ENCODE data around the gene MCC. TPM values are rescaled to one million over a fixed set of nuclear protein-coding genes. Genes with fewer than 3 reads are reported as not detected.
A peak's percentile ranks its signal among the peaks of the same experiment; 100 is the strongest.

The MCC gene
- total RNA-seq, 1 donor from 2014 or later: 46.1 TPM

DNA sequence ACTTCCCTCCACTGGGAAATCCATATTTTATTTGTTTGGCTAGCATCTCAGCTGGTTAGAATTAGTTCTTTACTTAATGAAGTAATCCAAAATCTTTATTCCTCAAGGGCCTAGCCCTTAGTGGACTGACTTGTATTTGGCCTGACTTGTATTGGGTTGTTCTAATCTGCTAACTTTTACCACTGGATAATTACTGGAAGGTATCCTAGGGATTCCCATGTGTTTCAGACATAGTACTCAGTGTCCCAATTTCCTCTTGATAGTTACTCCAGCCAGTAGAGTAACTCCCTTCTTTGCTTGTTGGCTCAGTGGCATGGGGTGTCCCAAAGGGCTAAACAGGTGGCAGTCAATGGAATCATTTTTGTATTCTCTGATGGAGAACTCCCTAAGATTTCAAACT, 355.7 kb downstream of the MCC start:
- no peak for DNase-seq
- Mint-ChIP-seq H3K4me1 (ENCODE audit: low read depth, unreplicated experiment) (peaks cover 25% of the 10 kb centered on the region), H3K36me3 (ENCODE audit: unreplicated experiment) (peaks cover 19% of the 10 kb centered on the region), H3K27ac (ENCODE audit: unreplicated experiment) (no peak overlapping the region), H3K27me3 (ENCODE audit: unreplicated experiment) (peaks cover 12% of the 10 kb centered on the region), H3K9me3 (ENCODE audit: unreplicated experiment) (peaks cover 17% of the 10 kb centered on the region), H3K4me3 (ENCODE audit: unreplicated experiment) (no peak overlapping the region)
- TF ChIP-seq, protein P1, sequence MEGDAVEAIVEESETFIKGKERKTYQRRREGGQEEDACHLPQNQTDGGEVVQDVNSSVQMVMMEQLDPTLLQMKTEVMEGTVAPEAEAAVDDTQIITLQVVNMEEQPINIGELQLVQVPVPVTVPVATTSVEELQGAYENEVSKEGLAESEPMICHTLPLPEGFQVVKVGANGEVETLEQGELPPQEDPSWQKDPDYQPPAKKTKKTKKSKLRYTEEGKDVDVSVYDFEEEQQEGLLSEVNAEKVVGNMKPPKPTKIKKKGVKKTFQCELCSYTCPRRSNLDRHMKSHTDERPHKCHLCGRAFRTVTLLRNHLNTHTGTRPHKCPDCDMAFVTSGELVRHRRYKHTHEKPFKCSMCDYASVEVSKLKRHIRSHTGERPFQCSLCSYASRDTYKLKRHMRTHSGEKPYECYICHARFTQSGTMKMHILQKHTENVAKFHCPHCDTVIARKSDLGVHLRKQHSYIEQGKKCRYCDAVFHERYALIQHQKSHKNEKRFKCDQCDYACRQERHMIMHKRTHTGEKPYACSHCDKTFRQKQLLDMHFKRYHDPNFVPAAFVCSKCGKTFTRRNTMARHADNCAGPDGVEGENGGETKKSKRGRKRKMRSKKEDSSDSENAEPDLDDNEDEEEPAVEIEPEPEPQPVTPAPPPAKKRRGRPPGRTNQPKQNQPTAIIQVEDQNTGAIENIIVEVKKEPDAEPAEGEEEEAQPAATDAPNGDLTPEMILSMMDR (IDR thresholded peaks at IDR 0.05; ENCODE audit: partially characterized antibody, unreplicated experiment): no peak

DNA sequence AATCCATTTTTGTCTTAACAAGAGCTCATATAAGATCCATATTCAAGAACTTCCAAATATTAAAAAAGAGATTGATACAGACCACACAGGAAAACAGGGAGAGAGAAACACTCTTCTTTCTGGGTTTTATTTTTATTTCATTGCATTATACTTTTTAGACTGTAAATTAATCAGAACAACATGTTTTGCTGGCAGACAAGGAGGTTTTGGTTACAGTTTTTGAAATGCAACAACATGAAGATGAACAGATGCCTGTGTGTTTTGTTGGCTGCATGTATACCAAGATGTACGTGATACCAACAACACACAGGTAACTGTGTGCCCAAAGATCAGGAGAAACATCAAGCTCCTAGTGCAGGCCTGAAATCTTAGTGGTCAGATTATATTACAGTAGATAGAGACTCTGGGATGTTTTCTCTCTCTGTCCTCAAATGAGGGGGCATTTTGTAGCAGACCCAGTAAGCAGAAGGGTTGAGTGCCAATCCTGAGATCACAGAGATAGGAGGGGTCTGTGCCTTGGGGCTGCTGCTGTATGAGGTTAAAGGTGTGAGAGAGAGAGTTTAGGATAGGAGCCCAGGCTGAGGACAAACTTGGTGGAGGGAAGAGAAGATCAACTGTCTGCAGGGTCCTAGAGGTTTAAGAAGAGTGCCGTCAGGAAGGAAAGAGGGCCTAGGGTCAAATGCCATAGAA, 359.5 kb downstream of the MCC start:
- Mint-ChIP-seq H3K27ac (ENCODE audit: unreplicated experiment) (peak overlapping the region; percentile 97), H3K4me1 (ENCODE audit: low read depth, unreplicated experiment) (peaks cover 40% of the 10 kb centered on the region), H3K27me3 (ENCODE audit: unreplicated experiment) (peaks cover 15% of the 10 kb centered on the region), H3K4me3 (ENCODE audit: unreplicated experiment) (peak overlapping the region; percentile 59), H3K36me3 (ENCODE audit: unreplicated experiment) (peaks cover 27% of the 10 kb centered on the region), H3K9me3 (ENCODE audit: unreplicated experiment) (peaks cover 25% of the 10 kb centered on the region)
- DNase-seq: no peak
- TF ChIP-seq, protein P1 (IDR thresholded peaks at IDR 0.05; ENCODE audit: partially characterized antibody, unreplicated experiment): no peak

DNA sequence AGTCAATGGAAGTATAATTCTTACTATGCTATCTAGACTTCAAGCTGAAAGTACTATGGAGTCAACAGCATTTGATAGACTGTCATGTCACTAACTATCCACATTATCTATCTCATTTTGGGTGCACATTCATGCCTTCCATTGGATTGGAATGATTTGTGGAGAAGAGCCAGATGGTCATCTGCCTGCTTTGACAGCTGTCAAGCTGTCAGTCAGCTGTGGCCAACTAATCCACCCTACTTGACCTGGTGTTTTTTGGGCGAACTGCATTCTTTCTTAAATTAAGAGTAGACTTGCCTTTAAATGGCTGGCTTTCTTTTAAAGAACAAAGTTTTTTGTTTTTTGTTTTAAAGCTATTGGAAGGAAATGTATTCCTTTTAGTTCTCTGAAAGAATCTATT, 360.2 kb downstream of the MCC start:
- TF ChIP-seq, protein P1 (IDR thresholded peaks at IDR 0.05; ENCODE audit: partially characterized antibody, unreplicated experiment): no peak
- no peak overlapping the region for H3K4me3 Mint-ChIP-seq (ENCODE audit: unreplicated experiment)
- H3K27ac Mint-ChIP-seq (ENCODE audit: unreplicated experiment): peak overlapping the region; percentile 97
- peak; percentile 27 for DNase-seq
- H3K36me3 Mint-ChIP-seq (ENCODE audit: unreplicated experiment): peaks cover 27% of the 10 kb centered on the region
- H3K27me3 Mint-ChIP-seq (ENCODE audit: unreplicated experiment): peaks cover 17% of the 10 kb centered on the region
- H3K4me1 Mint-ChIP-seq (ENCODE audit: low read depth, unreplicated experiment): peaks cover 47% of the 10 kb centered on the region
- H3K9me3 Mint-ChIP-seq (ENCODE audit: unreplicated experiment): peaks cover 25% of the 10 kb centered on the region

DNA sequence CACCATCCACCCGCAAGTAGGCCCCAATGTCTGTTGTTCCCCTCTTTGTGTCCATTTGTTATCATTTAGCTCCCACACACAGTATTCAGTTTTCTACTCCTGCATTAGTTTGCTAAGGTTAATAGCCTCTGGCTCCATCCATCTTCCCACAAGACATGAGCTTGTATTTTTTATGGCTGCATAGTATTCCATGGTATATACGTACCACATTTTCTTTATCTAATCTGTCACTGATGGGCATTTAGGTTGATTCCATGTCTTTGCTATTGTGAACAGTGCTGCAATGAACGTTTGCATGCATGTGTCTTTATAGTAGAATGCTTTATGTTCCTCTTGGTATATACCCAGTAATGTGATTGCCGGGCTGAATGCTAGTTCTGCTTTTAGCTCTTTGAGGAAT, 361.2 kb downstream of the MCC start:
- peaks cover 25% of the 10 kb centered on the region for H3K9me3 Mint-ChIP-seq (ENCODE audit: unreplicated experiment)
- DNase-seq: no peak
- TF ChIP-seq, protein P1 (IDR thresholded peaks at IDR 0.05; ENCODE audit: partially characterized antibody, unreplicated experiment): no peak
- H3K27me3 Mint-ChIP-seq (ENCODE audit: unreplicated experiment): peaks cover 17% of the 10 kb centered on the region
- peaks cover 27% of the 10 kb centered on the region for H3K36me3 Mint-ChIP-seq (ENCODE audit: unreplicated experiment)
- H3K27ac Mint-ChIP-seq (ENCODE audit: unreplicated experiment): peak overlapping the region; percentile 97
- peak overlapping the region; percentile 42 for H3K4me3 Mint-ChIP-seq (ENCODE audit: unreplicated experiment)
- peaks cover 51% of the 10 kb centered on the region for H3K4me1 Mint-ChIP-seq (ENCODE audit: low read depth, unreplicated experiment)

DNA sequence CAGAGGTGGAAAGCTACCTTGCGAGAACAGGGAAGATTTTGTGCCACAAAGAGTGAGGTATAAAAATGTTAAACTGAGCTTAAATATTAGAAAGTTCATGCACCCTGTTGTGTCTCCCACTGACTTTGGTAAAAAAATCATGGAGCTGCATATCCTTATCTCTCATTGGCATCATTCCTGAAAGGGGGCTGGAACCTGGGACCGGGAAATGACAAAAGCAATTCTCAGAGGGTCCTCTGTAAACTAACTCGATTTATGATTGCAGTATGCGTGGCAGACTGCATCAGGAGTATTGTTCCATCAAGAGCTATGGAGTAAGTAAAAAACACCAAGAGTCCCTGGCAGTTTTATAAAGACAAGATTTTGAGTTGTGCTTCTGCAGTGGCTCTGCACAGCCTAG, 362.9 kb downstream of the MCC start:
- peaks cover 17% of the 10 kb centered on the region for H3K27me3 Mint-ChIP-seq (ENCODE audit: unreplicated experiment)

More for the DNA sequence above, 362.9 kb downstream of the MCC start:
- TF ChIP-seq, protein P1 (IDR thresholded peaks at IDR 0.05; ENCODE audit: partially characterized antibody, unreplicated experiment): no peak
- Mint-ChIP-seq H3K4me3 (ENCODE audit: unreplicated experiment) (no peak overlapping the region), H3K36me3 (ENCODE audit: unreplicated experiment) (peaks cover 27% of the 10 kb centered on the region), H3K9me3 (ENCODE audit: unreplicated experiment) (peaks cover 25% of the 10 kb centered on the region), H3K27ac (ENCODE audit: unreplicated experiment) (no peak overlapping the region), H3K4me1 (ENCODE audit: low read depth, unreplicated experiment) (peaks cover 44% of the 10 kb centered on the region)
- DNase-seq: no peak
